ENCODE data around the gene ANGPTL1.

The ANGPTL1 gene, protein sequence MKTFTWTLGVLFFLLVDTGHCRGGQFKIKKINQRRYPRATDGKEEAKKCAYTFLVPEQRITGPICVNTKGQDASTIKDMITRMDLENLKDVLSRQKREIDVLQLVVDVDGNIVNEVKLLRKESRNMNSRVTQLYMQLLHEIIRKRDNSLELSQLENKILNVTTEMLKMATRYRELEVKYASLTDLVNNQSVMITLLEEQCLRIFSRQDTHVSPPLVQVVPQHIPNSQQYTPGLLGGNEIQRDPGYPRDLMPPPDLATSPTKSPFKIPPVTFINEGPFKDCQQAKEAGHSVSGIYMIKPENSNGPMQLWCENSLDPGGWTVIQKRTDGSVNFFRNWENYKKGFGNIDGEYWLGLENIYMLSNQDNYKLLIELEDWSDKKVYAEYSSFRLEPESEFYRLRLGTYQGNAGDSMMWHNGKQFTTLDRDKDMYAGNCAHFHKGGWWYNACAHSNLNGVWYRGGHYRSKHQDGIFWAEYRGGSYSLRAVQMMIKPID

DNA sequence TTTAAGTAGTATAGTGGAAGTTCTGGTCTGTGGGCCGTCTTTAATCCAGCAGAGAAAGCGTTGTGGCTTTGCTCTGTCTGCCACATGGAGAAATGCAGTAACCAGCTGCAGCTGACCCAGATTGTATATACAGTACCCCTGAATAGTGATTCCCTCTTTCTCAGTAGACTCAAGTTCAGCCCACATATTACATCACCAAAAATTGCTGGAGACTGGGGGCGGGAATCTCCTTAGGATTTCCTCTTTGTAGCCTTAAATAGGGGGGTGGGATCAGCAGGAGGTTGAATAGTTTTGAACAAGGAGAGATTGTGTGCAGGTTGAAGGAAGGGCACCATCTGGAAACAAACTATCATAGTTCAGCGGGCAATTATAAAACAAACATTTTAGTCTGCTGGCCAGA, at the start of gene ANGPTL1:
Gene ANGPTL1 (minus strand): TSS at position 134 of the 400 bp plus-strand sequence. CDS start 5,301 bp downstream, outside the sequence.
- DNase-seq = peak; percentile 57

DNA sequence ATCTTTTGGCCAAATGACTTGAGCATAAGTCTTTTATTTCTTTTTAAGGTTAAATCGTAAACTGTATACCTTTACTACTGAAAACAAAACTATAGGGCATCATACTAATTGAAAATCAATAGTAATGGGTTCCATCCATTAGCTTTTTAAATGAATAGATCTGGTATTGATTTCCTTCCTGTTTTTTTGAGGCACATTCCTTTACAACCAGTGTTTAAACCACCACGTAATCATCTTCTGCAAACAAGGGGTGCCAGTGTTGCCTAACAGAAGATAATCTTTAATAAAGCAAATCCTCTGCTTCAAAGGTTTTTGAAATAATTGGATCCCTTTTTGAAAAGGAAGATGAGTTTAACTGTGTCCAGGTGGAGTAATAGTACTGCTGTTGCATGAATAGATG, 48.7 kb upstream of the ANGPTL1 start:
- DNase-seq = no peak

GRCh38 chr1:178918955-178919354, 48.1 kb upstream of the ANGPTL1 start:
- no peak for DNase-seq

DNA sequence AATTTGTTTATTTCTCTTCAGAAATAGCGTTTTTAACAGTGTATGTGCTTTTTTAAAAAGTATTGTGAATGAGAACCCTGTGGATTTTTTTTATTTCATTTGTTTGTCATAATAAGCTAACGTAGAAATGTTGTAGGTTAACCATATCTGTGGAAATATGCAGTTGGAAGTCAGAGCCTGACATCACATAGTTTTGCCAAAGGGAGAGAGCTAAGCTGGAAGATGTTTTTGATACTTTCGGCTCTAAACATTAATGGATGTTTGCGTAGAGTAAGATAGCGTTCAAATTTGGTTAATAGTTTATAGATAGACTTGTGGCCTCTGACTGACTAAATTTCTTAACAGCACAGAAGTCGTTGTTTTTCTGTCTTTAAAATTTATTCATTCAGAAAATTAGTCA, 47.4 kb upstream of the ANGPTL1 start:
- DNase-seq = no peak

- DNase-seq = peak; percentile 69
Observed at GRCh38 chr1:178916448-178917174, 45.7 kb upstream of the ANGPTL1 start.

- no peak for DNase-seq
Observed at GRCh38 chr1:178912597-178912996, 41.7 kb upstream of the ANGPTL1 start.

DNA sequence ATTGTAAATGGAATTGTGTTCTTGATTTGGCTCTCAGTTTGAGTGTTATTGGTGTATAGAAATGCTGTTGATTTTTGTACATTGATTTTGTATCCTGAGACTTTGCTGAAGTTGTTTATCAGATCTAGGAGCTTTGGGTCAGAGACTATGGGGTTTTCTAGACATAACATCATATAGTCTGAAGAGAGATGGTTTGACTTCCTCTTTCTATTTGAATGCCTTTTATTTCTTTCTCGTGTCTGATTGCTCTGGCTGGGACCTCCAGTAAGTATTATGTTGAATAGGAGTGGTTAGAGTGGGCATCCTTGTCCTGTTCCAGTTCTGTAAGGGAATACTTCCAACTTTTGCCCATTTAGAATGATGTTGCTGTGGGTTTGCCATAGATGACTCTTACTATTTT, 39.1 kb upstream of the ANGPTL1 start:
- DNase-seq = no peak

GRCh38 chr1:178908358-178908757, 37.5 kb upstream of the ANGPTL1 start:
- DNase-seq = no peak

- DNase-seq = no peak
Observed at GRCh38 chr1:178901482-178902125, 30.7 kb upstream of the ANGPTL1 start.

DNA sequence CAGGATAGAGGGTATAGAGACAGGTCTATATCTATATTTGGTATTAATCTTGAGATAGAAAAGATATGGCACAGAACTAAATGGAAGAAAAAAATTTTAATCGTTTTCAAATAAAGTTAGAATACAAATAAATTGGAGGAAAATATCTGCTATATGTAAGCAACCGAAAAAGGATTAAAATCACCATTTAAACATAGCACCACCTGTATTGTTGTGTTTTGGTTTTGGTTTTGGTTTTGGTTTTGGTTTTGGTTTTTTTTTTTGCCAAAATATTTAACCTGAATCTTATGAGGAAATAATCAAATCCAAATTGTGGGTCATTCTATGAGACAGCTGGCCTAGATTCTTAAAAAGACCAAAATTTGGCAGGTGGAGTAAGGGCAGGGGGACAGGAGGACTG, 28.5 kb upstream of the ANGPTL1 start:
- peak; percentile 29 for DNase-seq

GRCh38 chr1:178898401-178898800, 27.5 kb upstream of the ANGPTL1 start:
- peak; percentile 66 for DNase-seq

- no peak for DNase-seq
Observed at GRCh38 chr1:178895928-178896327, 25.1 kb upstream of the ANGPTL1 start.

GRCh38 chr1:178886551-178886950, 15.7 kb upstream of the ANGPTL1 start:
- DNase-seq = peak; percentile 64

DNA sequence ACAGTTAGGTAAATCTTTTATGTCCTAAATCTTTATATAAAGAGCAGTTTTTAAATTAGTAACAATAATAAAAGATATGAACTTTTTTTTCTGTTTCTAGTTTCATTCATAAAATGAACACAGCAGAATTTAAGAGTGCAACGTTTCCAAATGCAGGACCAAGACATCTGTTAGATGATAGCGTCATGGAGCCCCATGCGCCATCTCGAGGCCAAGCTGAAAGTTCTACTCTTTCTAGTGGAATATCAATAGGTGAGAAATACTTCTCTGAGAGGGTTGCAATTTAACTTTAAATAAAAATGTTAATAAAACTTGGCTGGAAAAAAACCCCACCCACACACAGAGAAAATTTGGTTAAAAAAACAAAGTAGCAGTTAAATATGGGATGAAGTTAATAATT, 15.0 kb upstream of the ANGPTL1 start:
- peak; percentile 76 for DNase-seq

DNA sequence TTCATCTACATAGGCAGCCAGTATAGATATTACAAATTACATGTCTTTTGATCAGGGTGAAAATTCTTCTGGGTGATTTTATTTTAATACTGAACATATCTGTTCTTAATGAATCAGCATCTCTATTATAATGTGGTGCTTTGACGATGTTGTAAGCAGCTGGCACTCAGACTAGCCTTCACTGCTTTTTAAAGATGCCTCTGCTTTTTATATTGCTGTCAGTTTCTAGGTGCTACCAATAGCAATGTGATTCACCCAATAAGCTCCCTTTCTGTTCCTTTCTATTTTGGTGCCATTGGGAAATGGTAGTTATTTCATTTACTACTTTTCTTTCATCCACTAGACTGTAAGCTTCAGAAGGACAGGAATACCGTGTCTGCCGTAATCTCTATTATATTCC, 11.1 kb upstream of the ANGPTL1 start:
- DNase-seq = no peak

DNA sequence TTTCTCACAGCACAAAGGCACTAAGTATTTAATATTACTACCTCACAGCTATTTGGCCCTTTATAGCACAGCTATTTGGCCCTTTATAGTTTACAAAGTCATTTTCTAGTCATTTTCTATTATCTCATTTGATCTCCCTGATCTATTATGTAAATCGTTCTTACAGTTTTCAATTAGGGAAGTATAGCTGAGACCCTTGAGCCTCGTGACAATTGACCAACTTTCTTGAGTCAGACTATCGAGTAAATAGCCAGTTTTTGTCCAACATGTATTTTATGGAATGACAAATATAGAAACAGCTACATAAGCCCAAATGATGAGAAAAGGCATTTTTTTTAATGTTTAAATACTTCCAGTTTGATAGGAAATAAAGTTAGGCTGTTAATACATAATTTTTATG, 7.0 kb upstream of the ANGPTL1 start:
- peak; percentile 29 for DNase-seq

DNA sequence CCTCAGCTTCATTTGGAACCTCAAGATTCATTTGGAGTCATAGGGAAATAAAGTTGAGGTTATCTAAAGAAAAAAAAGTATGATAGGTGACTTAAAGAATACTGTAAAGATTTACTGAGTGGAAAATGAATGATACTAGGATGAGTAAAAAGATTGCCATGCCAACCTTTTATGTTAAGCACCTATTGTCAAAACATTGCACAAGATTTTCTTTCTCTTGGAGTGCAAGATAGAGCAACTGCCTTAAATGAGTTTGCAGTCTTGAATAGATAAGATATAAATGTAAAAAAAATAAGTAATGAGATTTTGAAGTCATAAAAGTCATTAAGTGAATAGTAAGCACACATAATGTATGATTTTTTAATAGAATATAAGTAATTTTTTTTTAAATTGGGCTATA, 5.1 kb upstream of the ANGPTL1 start:
- DNase-seq = peak; percentile 52

GRCh38 chr1:178874966-178875365, 4.1 kb upstream of the ANGPTL1 start:
- no peak for DNase-seq

- DNase-seq = peak; percentile 63
Observed at GRCh38 chr1:178871551-178872320, 859 bp upstream of the ANGPTL1 start.

DNA sequence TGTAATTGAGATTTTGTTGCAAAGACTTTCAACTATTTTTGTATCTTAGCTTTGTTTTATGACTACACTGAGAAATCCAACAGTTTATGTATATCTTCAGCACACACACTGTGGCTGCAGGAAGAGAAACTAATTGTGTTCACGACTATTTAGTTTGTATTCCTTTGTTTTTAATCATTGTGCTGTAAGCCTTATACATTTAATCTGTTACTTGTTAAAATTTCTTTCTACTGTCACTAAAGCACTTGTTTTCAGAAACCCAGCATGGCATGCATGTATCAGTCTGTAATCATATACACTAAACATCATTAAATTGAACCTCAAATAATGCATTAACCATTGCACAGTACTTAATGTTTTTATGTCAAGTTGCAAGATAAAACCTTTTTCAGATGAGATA, 656 bp downstream of the ANGPTL1 start:
- DNase-seq = no peak

DNA sequence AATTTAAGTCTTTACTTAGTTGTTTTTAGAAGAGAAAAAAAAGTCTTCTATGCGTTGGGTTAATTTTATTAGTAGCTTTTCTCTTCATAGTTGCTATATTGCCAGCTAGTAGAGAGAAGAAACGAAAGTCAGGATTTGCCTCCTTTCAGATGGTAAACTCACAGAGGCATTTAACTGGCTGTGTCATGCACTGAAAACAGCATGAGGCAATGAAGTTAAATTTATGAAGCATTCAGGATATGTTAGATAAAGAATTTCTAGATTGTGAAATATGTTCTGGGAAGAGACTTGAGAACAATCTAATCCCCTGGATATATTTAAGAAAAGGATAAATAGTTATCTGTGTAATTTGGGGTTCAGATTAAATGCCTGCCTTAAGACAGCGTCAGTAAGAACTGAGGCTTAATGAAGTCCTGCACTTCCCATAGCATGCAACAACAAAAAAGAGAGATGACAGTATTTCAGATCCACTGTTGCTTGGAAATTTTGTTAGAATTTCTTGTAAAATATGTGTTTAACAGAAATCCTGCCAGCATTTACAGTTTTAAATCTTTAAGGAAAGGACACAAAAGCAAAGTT, 1.7 kb downstream of the ANGPTL1 start:
- peak; percentile 74 for DNase-seq

DNA sequence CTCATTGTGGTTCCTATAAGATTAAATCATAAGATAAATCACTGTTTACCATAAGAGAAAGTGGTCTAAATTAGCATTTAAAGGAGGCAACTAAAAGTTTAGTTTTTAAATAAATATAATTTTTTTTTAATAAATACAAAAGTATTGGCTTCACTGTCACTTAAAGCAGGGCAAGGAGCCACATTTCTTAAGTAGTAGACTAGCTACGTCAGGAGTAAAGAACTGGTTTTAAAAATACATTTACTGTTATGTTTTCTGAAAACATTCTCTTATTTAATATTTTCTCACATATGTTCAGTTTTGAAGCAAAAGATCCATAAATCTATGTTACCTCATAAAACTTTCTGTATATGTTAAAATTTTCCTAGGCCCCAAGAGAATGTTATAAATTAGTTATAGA, 2.2 kb downstream of the ANGPTL1 start:
- peak; percentile 65 for DNase-seq
